GM12878 (cell line): ENCODE results near the gene DNAJC27. TPM values are rescaled to one million over a fixed set of nuclear protein-coding genes. Genes with fewer than 3 reads are reported as not detected.

Experiments
- ATAC-seq: fragments of 200-7000 bp; cut with Tn5 transposase; 3 replicates; pipeline ENCODE4 v1.9.1; 2020; ENCODE audit warnings: mild to moderate bottlenecking, moderate library complexity
- BruUV-seq: library from RNA; stranded (reverse); fragments of 400-500 nt; replicated peaks from 2 replicates; lab custom pipeline; 2021; lab: Mats Ljungman, UMichigan
- CTCF ChIA-PET: fragments of 300-600 bp; sonication (Branson Sonifier 250); formaldehyde crosslinking; extraction: SDS; loops from one replicate; lab custom pipeline; 2021; ENCODE audit warnings: inconsistent platforms; lab: Yijun Ruan, JAX
- POLR2A ChIA-PET: fragments of 350-600 bp; formaldehyde crosslinking; extraction: SDS; loops from one replicate; lab custom pipeline; 2021; ENCODE audit warnings: inconsistent platforms; lab: Charles Lee
- RAD21 ChIA-PET: fragments of 300-600 bp; sonication (Branson Sonifier 250); formaldehyde crosslinking; loops from one replicate; lab custom pipeline; 2023; ENCODE audit warnings: antibody characterized with exemption; ENCODE audit not compliant: unreplicated experiment; lab: Charles Lee
- SMC1A ChIA-PET: fragments of 300-600 bp; sonication (Branson Sonifier 250); formaldehyde crosslinking; loops from one replicate; lab custom pipeline; 2023; ENCODE audit not compliant: unreplicated experiment, uncharacterized antibody; lab: Charles Lee
- DNase-seq: peaks from one replicate; pipeline ENCODE4 v3.0.0-alpha.2; 2011; ENCODE audit warnings: low read depth, low spot score
- FAIRE-seq: peaks from 3 replicates; lab custom pipeline; 2011; peaks lifted over from hg19 to GRCh38; lab: Jason Lieb, UNC
- H2AFZ ChIP-seq: 2 replicates; pipeline ENCODE4 v1.6.0; 2011; ENCODE audit warnings: low read depth, low read length, control low read depth; ENCODE audit not compliant: control insufficient read depth
- H3K27ac ChIP-seq: 2 replicates; pipeline ENCODE4 v1.5.1; 2011; ENCODE audit warnings: control low read depth; ENCODE audit not compliant: control insufficient read depth, insufficient read depth
- H3K27me3 ChIP-seq, 2 experiments: replicated peaks in 1 of 2; 2 replicates each; pipeline versions ENCODE4 v1.6.0 to v1.6.1; 2011; ENCODE audit warnings: low read length in 1 of 2; ENCODE audit not compliant: control insufficient read depth in 2 of 2, insufficient read depth in 2 of 2
- H3K36me3 ChIP-seq, 2 experiments: 2 replicates each; pipeline ENCODE4 v1.5.1; 2011; ENCODE audit warnings: low read length in 1 of 2; ENCODE audit not compliant: control insufficient read depth in 2 of 2, insufficient read depth in 2 of 2
- H3K4me1 ChIP-seq: 2 replicates; pipeline ENCODE4 v1.6.1; 2011; ENCODE audit warnings: mild to moderate bottlenecking, low read length, moderate library complexity, mixed read lengths; ENCODE audit not compliant: control insufficient read depth, insufficient read depth
- H3K4me2 ChIP-seq: 2 replicates; pipeline ENCODE4 v1.6.0; 2011; ENCODE audit warnings: control low read depth; ENCODE audit not compliant: control insufficient read depth, insufficient read depth
- H3K4me3 ChIP-seq: fragments of 200-600 bp; sonication (generic); 2 replicates; pipeline ENCODE4 v1.5.1; 2016
- H3K79me2 ChIP-seq: 2 replicates; pipeline ENCODE4 v1.6.0; 2011; ENCODE audit warnings: low read length; ENCODE audit not compliant: control insufficient read depth, insufficient read depth
- H3K9ac ChIP-seq: 2 replicates; pipeline ENCODE4 v1.8.0; 2011; ENCODE audit warnings: low read length, control low read depth, mixed read lengths; ENCODE audit not compliant: control insufficient read depth, insufficient read depth
- H3K9me3 ChIP-seq: replicated peaks from 3 replicates; pipeline ENCODE4 v1.5.1; 2011; ENCODE audit warnings: mild to moderate bottlenecking, low read length; ENCODE audit not compliant: control insufficient read depth, insufficient read depth
- H4K20me1 ChIP-seq: 2 replicates; pipeline ENCODE4 v1.6.0; 2011; ENCODE audit not compliant: control insufficient read depth, insufficient read depth
- CBX3 ChIP-seq: fragments of 200-600 bp; sonication (generic); IDR thresholded peaks from 2 replicates; pipeline ENCODE4 v1.6.1; 2016; ENCODE audit warnings: low read depth, borderline replicate concordance
- CREB1 ChIP-seq: IDR thresholded peaks from 2 replicates; pipeline ENCODE4 v1.6.1; 2012; ENCODE audit warnings: low read depth, mild to moderate bottlenecking, inconsistent platforms
- CUX1 ChIP-seq: IDR thresholded peaks from 2 replicates; pipeline ENCODE4 v1.6.1; 2012; ENCODE audit warnings: improper control_type of control experiment, low read depth, low read length; ENCODE audit not compliant: insufficient replicate concordance
- FOS ChIP-seq: IDR thresholded peaks from 3 replicates; pipeline ENCODE4 v1.6.1; 2011; ENCODE audit warnings: borderline replicate concordance; ENCODE audit not compliant: insufficient read length; ENCODE audit errors: extremely low read depth
- IKZF1 ChIP-seq: fragments of 450-650 bp; conservative IDR thresholded peaks from 2 replicates; pipeline ENCODE4 v1.6.1; 2017; ENCODE audit warnings: antibody characterized with exemption, mild to moderate bottlenecking
- MEF2B ChIP-seq: fragments of 450-650 bp; IDR thresholded peaks from 2 replicates; pipeline ENCODE4 v1.6.1; 2018; ENCODE audit warnings: mild to moderate bottlenecking, moderate library complexity; ENCODE audit not compliant: partially characterized antibody, poor library complexity, severe bottlenecking
- PAX5 ChIP-seq: IDR thresholded peaks from 2 replicates; pipeline ENCODE4 v1.6.1; 2011; ENCODE audit warnings: low read depth, low read length, borderline replicate concordance
- POLR2AphosphoS2 ChIP-seq: IDR thresholded peaks from 2 replicates; pipeline ENCODE4 v1.6.1; 2011; ENCODE audit warnings: low read depth, mild to moderate bottlenecking, low read length, improper control_type of control experiment, moderate library complexity
- ZNF207 ChIP-seq: fragments of 450-650 bp; IDR thresholded peaks from 2 replicates; pipeline ENCODE4 v1.6.1; 2014; ENCODE audit warnings: antibody characterized with exemption, mild to moderate bottlenecking, borderline replicate concordance
- WGBS: methylation state at CpG from one replicate; pipeline ENCODE4 v1.1.6; 2016; ENCODE audit warnings: low lambda C conversion rate; ENCODE audit not compliant: insufficient replicate concordance, insufficient coverage; ENCODE audit errors: missing lambda C conversion rate; 5-methylcytosine and 5-hydroxymethylcytosine counted together
- in situ Hi-C: fragments of 300-500 bp; cut with MboI; formaldehyde crosslinking; loops from 9 replicates; pipeline ENCODE4 v1.14.3; 2018; ENCODE audit warnings: mixed read lengths
- intact Hi-C: fragments of 100-400 bp; cut with micrococcal nuclease; formaldehyde crosslinking; loops from one replicate; pipeline ENCODE4 v1.14.2; 2022; ENCODE audit not compliant: unreplicated experiment
- polyA plus RNA-seq, 11 experiments: library from polyadenylated mRNA; depleted of rRNA in 4 of 11; unstranded in 6 of 11; stranded (reverse) in 5 of 11; fragments of >200 nt; fragmentation: Nextera tagmentation in 4 of 11; fragmentation: Illumina TruSeq in 1 of 11; extraction: Ambion mirVana in 4 of 11; extraction: Trizol in 1 of 11; gene quantifications; 1 replicate in 1 of 11; 2 replicates in 10 of 11; pipeline versions ENCODE4 v1.2.1 to v1.2.3, GENCODE V29; 2011 to 2016; ENCODE audit warnings: inconsistent platforms in 2 of 11, missing spikeins in 2 of 11, low read depth in 1 of 11
- total RNA-seq, 4 experiments: library from RNA; depleted of rRNA in 3 of 4; stranded (reverse); fragments of >200 nt in 3 of 4; fragmentation: Illumina TruSeq in 1 of 4; extraction: Trizol in 1 of 4; gene quantifications; 2 replicates each; pipeline versions ENCODE4 v1.2.1 to v1.2.3, GENCODE V29; 2013 to 2021
- TF ChIP-seq, protein P1 (sequence below): fragments of 450-650 bp; IDR thresholded peaks from 2 replicates; pipeline ENCODE4 v1.6.1; 2017; ENCODE audit warnings: antibody characterized with exemption, mild to moderate bottlenecking, moderate library complexity
- TF ChIP-seq, protein P2 (sequence below): IDR thresholded peaks from 2 replicates; pipeline ENCODE4 v1.6.1; 2011; ENCODE audit warnings: borderline replicate concordance, low read depth, mild to moderate bottlenecking, moderate library complexity, low read length; ENCODE audit not compliant: insufficient read depth, poor library complexity, severe bottlenecking

DNAJC27 gene
- total and polyA plus RNA-seq, 10 of the 15 experiments (the other 5 are each of a cell fraction or from before 2014, with no cell fraction given), result 0.95 to 9.6 (median 3.7) TPM

GRCh38 chr2:24973812-24974211 lies 2.1 kb upstream of the DNAJC27 start:
- no peak overlapping the region for H3K4me2 ChIP-seq
- WGBS, result 88% methylated on average over 4 of the region's 4 CpGs
- peaks cover 23% of the 10 kb centered on the region for H3K79me2 ChIP-seq
- POLR2A ChIA-PET, result interaction anchor here (1.3 kb wide), 1 partner anchor 905 kb away, joined by 3 read pairs; the partner anchor contains the start of gene ASXL2
- H3K27me3 ChIP-seq, result no peaks in the 10 kb centered on the region
- no TSS peak for BruUV-seq
- RAD21 ChIA-PET, result interaction anchor here (0.8 to 2.1 kb wide), 3 partner anchors 9 to 422 kb away, joined by 3 to 12 read pairs (median 3); no protein-coding TSS in a partner anchor
- H3K9me3 ChIP-seq, result no peaks in the 10 kb centered on the region
- intact Hi-C loops, result loop anchor here (2.0 to 10.0 kb wide), 3 partner anchors 223 to 591 kb away; no protein-coding TSS in a partner anchor
- no peak for ATAC-seq
- no peak overlapping the region for H3K27ac ChIP-seq
- no peak for DNase-seq
- H4K20me1 ChIP-seq, result no peaks in the 10 kb centered on the region
- H3K9ac ChIP-seq, result no peak overlapping the region
- no peaks in the 10 kb centered on the region for H3K36me3 ChIP-seq
- no peaks in the 10 kb centered on the region for H3K4me1 ChIP-seq
- no peak overlapping the region for H3K4me3 ChIP-seq
- SMC1A ChIA-PET, result interaction anchor here (0.6 to 1.8 kb wide), 5 partner anchors 71 to 739 kb away, joined by 3 to 14 read pairs (median 3); no protein-coding TSS in a partner anchor
- CTCF ChIA-PET, result interaction anchor here (1.1 to 8.0 kb wide), 4 partner anchors 39 to 593 kb away, joined by 3 to 174 read pairs (median 6); no protein-coding TSS in a partner anchor
- no peak overlapping the region for H2AFZ ChIP-seq
- FAIRE-seq, result no peak
- in situ Hi-C loops, result no loop called here
- TF ChIP-seq PAX5 (no peak), CREB1 (no peak), CBX3 (no peak), FOS (no peak), ZNF207 (no peak), CUX1 (no peak), IKZF1 (no peak), MEF2B (no peak), POLR2AphosphoS2 (no peak)
- TF ChIP-seq, protein P1, sequence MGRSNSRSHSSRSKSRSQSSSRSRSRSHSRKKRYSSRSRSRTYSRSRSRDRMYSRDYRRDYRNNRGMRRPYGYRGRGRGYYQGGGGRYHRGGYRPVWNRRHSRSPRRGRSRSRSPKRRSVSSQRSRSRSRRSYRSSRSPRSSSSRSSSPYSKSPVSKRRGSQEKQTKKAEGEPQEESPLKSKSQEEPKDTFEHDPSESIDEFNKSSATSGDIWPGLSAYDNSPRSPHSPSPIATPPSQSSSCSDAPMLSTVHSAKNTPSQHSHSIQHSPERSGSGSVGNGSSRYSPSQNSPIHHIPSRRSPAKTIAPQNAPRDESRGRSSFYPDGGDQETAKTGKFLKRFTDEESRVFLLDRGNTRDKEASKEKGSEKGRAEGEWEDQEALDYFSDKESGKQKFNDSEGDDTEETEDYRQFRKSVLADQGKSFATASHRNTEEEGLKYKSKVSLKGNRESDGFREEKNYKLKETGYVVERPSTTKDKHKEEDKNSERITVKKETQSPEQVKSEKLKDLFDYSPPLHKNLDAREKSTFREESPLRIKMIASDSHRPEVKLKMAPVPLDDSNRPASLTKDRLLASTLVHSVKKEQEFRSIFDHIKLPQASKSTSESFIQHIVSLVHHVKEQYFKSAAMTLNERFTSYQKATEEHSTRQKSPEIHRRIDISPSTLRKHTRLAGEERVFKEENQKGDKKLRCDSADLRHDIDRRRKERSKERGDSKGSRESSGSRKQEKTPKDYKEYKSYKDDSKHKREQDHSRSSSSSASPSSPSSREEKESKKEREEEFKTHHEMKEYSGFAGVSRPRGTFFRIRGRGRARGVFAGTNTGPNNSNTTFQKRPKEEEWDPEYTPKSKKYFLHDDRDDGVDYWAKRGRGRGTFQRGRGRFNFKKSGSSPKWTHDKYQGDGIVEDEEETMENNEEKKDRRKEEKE, result no peak
- TF ChIP-seq, protein P2, sequence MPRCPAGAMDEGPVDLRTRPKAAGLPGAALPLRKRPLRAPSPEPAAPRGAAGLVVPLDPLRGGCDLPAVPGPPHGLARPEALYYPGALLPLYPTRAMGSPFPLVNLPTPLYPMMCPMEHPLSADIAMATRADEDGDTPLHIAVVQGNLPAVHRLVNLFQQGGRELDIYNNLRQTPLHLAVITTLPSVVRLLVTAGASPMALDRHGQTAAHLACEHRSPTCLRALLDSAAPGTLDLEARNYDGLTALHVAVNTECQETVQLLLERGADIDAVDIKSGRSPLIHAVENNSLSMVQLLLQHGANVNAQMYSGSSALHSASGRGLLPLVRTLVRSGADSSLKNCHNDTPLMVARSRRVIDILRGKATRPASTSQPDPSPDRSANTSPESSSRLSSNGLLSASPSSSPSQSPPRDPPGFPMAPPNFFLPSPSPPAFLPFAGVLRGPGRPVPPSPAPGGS, result no peak
